Thyroid gland (tissue), 4 donors: ENCODE results near the gene CHRNE.

Experiments
- CTCF ChIP-seq, 6 experiments: fragments of 200-600 bp in 3 of 6; fragments of 450-650 bp in 3 of 6; sonication (generic) in 3 of 6; IDR thresholded peaks; one replicate each; pipeline ENCODE4 v1.5.1; 2016 to 2019; ENCODE audit warnings: antibody characterized with exemption in 6 of 6, mild to moderate bottlenecking in 2 of 6, inconsistent platforms in 1 of 6, moderate library complexity in 1 of 6
- POLR2A ChIP-seq, 2 donors: fragments of 450-650 bp; IDR thresholded peaks; one replicate each; pipeline ENCODE4 v1.6.1; 2017; ENCODE audit warnings: antibody characterized with exemption in 2 of 2, mild to moderate bottlenecking in 2 of 2, moderate library complexity in 1 of 2

GRCh38 chr17:4860651-4861050 is 42.2 kb downstream of the CHRNE start:
- TF ChIP-seq CTCF (IDR thresholded peaks at IDR 0.05) (no peak), POLR2A (IDR thresholded peaks at IDR 0.05) (no peak)
